ENCODE results near the gene SVIL. TPM values are rescaled to one million over a fixed set of nuclear protein-coding genes. Genes with fewer than 3 reads are reported as not detected.

The SVIL gene
- total RNA-seq, 2 donors from 2014 or later = 6.8 to 18.8 TPM

GRCh38 chr10:29481906-29482440 is 152.8 kb downstream of the SVIL start:
- Mint-ChIP-seq H3K36me3 (peaks cover 5% of the 10 kb centered on the region), H3K27ac (peak overlapping the region; percentile 38 to 78), H3K4me1 (ENCODE audit: low read depth in 2 of 2) (peaks cover 23 to 28% of the 10 kb centered on the region in 2 donors), H3K4me3 (peak overlapping the region; percentile 67), H3K9me3 (no peaks in the 10 kb centered on the region), H3K27me3 (no peaks in the 10 kb centered on the region)
- no peak for DNase-seq (ENCODE audit: low spot score)
- no peak for ATAC-seq

GRCh38 chr10:29479981-29480954 is 154.5 kb downstream of the SVIL start:
- Mint-ChIP-seq H3K9me3 (no peaks in the 10 kb centered on the region), H3K36me3 (peaks cover 2% of the 10 kb centered on the region), H3K4me3 (no peak overlapping the region), H3K27me3 (no peaks in the 10 kb centered on the region), H3K27ac (no peak overlapping the region), H3K4me1 (ENCODE audit: low read depth in 2 of 2) (peaks cover 19 to 20% of the 10 kb centered on the region in 2 donors)
- ATAC-seq (no peak), DNase-seq (ENCODE audit: low spot score) (no peak)

GRCh38 chr10:29479081-29479925 is 155.5 kb downstream of the SVIL start:
- H3K4me3 Mint-ChIP-seq = no peak overlapping the region
- no peaks in the 10 kb centered on the region for H3K36me3 Mint-ChIP-seq
- no peak for DNase-seq (ENCODE audit: low spot score)
- no peaks in the 10 kb centered on the region for H3K27me3 Mint-ChIP-seq
- peak; percentile 68 to 78 for ATAC-seq
- peaks cover 19% of the 10 kb centered on the region in 2 donors for H3K4me1 Mint-ChIP-seq (ENCODE audit: low read depth in 2 of 2)
- H3K27ac Mint-ChIP-seq = no peak overlapping the region
- H3K9me3 Mint-ChIP-seq = no peaks in the 10 kb centered on the region

GRCh38 chr10:29473406-29474100 is 161.2 kb downstream of the SVIL start:
- no peaks in the 10 kb centered on the region for H3K36me3 Mint-ChIP-seq

GRCh38 chr10:29473087-29473356 is 161.7 kb downstream of the SVIL start:
- Mint-ChIP-seq H3K27ac (peak overlapping the region in 1 of 2 donors; percentile 16), H3K4me3 (no peak overlapping the region), H3K9me3 (no peaks in the 10 kb centered on the region), H3K27me3 (no peaks in the 10 kb centered on the region), H3K4me1 (ENCODE audit: low read depth in 2 of 2) (peaks cover 11 to 12% of the 10 kb centered on the region in 2 donors), H3K36me3 (no peaks in the 10 kb centered on the region)
- DNase-seq (ENCODE audit: low spot score) = no peak
- ATAC-seq = peak in 1 of 2 donors; percentile 36

More at GRCh38 chr10:29473406-29474100, 161.2 kb downstream of the SVIL start:
- no peaks in the 10 kb centered on the region for H3K27me3 Mint-ChIP-seq
- peaks cover 11 to 12% of the 10 kb centered on the region in 2 donors for H3K4me1 Mint-ChIP-seq (ENCODE audit: low read depth in 2 of 2)
- no peak for DNase-seq (ENCODE audit: low spot score)
- no peak overlapping the region for H3K4me3 Mint-ChIP-seq
- ATAC-seq = no peak
- H3K9me3 Mint-ChIP-seq = no peaks in the 10 kb centered on the region
- H3K27ac Mint-ChIP-seq = no peak overlapping the region

GRCh38 chr10:29472301-29473086 is 162.3 kb downstream of the SVIL start:
- Mint-ChIP-seq H3K27me3 (no peaks in the 10 kb centered on the region), H3K36me3 (no peaks in the 10 kb centered on the region), H3K27ac (peak overlapping the region in 1 of 2 donors; percentile 16), H3K4me3 (no peak overlapping the region), H3K4me1 (ENCODE audit: low read depth in 2 of 2) (peaks cover 11 to 12% of the 10 kb centered on the region in 2 donors), H3K9me3 (no peaks in the 10 kb centered on the region)
- DNase-seq (ENCODE audit: low spot score) (no peak), ATAC-seq (no peak)

- no peaks in the 10 kb centered on the region for H3K9me3 Mint-ChIP-seq
- no peak overlapping the region for H3K4me3 Mint-ChIP-seq
- DNase-seq (ENCODE audit: low spot score) = no peak
- ATAC-seq = no peak
- peak overlapping the region in 1 of 2 donors; percentile 74 for H3K27ac Mint-ChIP-seq
- H3K27me3 Mint-ChIP-seq = no peaks in the 10 kb centered on the region
- H3K36me3 Mint-ChIP-seq = no peaks in the 10 kb centered on the region
- peaks cover 11 to 12% of the 10 kb centered on the region in 2 donors for H3K4me1 Mint-ChIP-seq (ENCODE audit: low read depth in 2 of 2)
Observed at GRCh38 chr10:29471544-29471859, 163.3 kb downstream of the SVIL start.

GRCh38 chr10:29470843-29471543 is 163.8 kb downstream of the SVIL start:
- no peaks in the 10 kb centered on the region for H3K9me3 Mint-ChIP-seq
- DNase-seq (ENCODE audit: low spot score) = no peak

GRCh38 chr10:29470355-29470705 is 164.4 kb downstream of the SVIL start:
- H3K36me3 Mint-ChIP-seq = no peaks in the 10 kb centered on the region
- no peaks in the 10 kb centered on the region for H3K27me3 Mint-ChIP-seq
- H3K9me3 Mint-ChIP-seq = no peaks in the 10 kb centered on the region
- DNase-seq (ENCODE audit: low spot score) (no peak), ATAC-seq (peak in 1 of 2 donors; percentile 51)
- peaks cover 11 to 12% of the 10 kb centered on the region in 2 donors for H3K4me1 Mint-ChIP-seq (ENCODE audit: low read depth in 2 of 2)
- no peak overlapping the region for H3K4me3 Mint-ChIP-seq
- no peak overlapping the region for H3K27ac Mint-ChIP-seq

More at GRCh38 chr10:29470843-29471543, 163.8 kb downstream of the SVIL start:
- no peak overlapping the region for H3K4me3 Mint-ChIP-seq
- no peaks in the 10 kb centered on the region for H3K27me3 Mint-ChIP-seq
- no peaks in the 10 kb centered on the region for H3K36me3 Mint-ChIP-seq
- peak overlapping the region in 1 of 2 donors; percentile 74 for H3K27ac Mint-ChIP-seq
- H3K4me1 Mint-ChIP-seq (ENCODE audit: low read depth in 2 of 2) = peaks cover 11 to 12% of the 10 kb centered on the region in 2 donors
- no peak for ATAC-seq

GRCh38 chr10:29469481-29470354 is 165.1 kb downstream of the SVIL start:
- ATAC-seq (no peak), DNase-seq (ENCODE audit: low spot score) (no peak)
- no peaks in the 10 kb centered on the region for H3K9me3 Mint-ChIP-seq
- H3K4me1 Mint-ChIP-seq (ENCODE audit: low read depth in 2 of 2) = peaks cover 12 to 14% of the 10 kb centered on the region in 2 donors
- H3K27ac Mint-ChIP-seq = no peak overlapping the region
- no peaks in the 10 kb centered on the region for H3K36me3 Mint-ChIP-seq
- H3K4me3 Mint-ChIP-seq = no peak overlapping the region
- H3K27me3 Mint-ChIP-seq = no peaks in the 10 kb centered on the region

- no peak overlapping the region for H3K27ac Mint-ChIP-seq
- peaks cover 9% of the 10 kb centered on the region for H3K36me3 Mint-ChIP-seq
- H3K9me3 Mint-ChIP-seq = peaks cover 2% of the 10 kb centered on the region
- H3K27me3 Mint-ChIP-seq = no peaks in the 10 kb centered on the region
- H3K4me3 Mint-ChIP-seq = no peak overlapping the region
- peaks cover 0 to 9% of the 10 kb centered on the region in 2 donors for H3K4me1 Mint-ChIP-seq (ENCODE audit: low read depth in 2 of 2)
- no peak for DNase-seq (ENCODE audit: low spot score)
- no peak for ATAC-seq
Observed at GRCh38 chr10:29465384-29465783, 169.4 kb downstream of the SVIL start.

Data from natural killer cell treated with Interleukin-12 subunit alpha and Interleukin-12 subunit beta and Interleukin-15 and Interleukin-18, amount 100 ng/mL, for 72 hours (primary cell).